K562 (cell line): ENCODE results near the gene XPR1. TPM values are rescaled to one million over a fixed set of nuclear protein-coding genes. Genes with fewer than 3 reads are reported as not detected.

ENCODE experiments used
- ATAC-seq: fragments of 200-7000 bp; cut with Tn5 transposase; 3 replicates; pipeline ENCODE4 v1.9.1; 2020; ENCODE audit warnings: moderate library complexity
- BruUV-seq: library from RNA; stranded (reverse); fragments of 400-500 nt; replicated peaks from 2 replicates; lab custom pipeline; 2021; lab: Mats Ljungman, UMichigan
- CTCF ChIA-PET: fragments of 300-600 bp; formaldehyde crosslinking; extraction: SDS; loops from one replicate; lab custom pipeline; 2021; ENCODE audit warnings: low intra/inter-chr PET ratio; lab: Yijun Ruan, JAX
- POLR2A ChIA-PET: fragments of 300-600, 350-650 bp; sonication (Branson Sonifier 250); formaldehyde crosslinking; extraction: SDS; loops from one replicate; lab custom pipeline; 2021; ENCODE audit warnings: antibody characterized with exemption, inconsistent platforms; lab: Yijun Ruan, JAX
- DNase-seq, 4 experiments: peaks; one replicate each; pipeline versions ENCODE4 v3.0.0 to v3.0.0-alpha.2; 2011 to 2018; ENCODE audit warnings: low spot score in 3 of 4, mixed read lengths in 3 of 4; ENCODE audit errors: extremely low read depth in 1 of 4
- FAIRE-seq: peaks from 2 replicates; lab custom pipeline; 2011; peaks lifted over from hg19 to GRCh38; lab: Jason Lieb, UNC
- H2AFZ ChIP-seq: 2 replicates; pipeline ENCODE4 v1.6.0; 2011; ENCODE audit warnings: low read depth, low read length, control low read depth, inconsistent platforms
- H3K27ac ChIP-seq: fragments of 200-600 bp; 3 replicates; pipeline ENCODE4 v1.8.0; 2011; ENCODE audit warnings: low read depth, mild to moderate bottlenecking, control low read depth, inconsistent platforms, low read length, moderate library complexity, mixed read lengths; ENCODE audit errors: extremely low read depth
- H3K27me3 ChIP-seq, 2 experiments: fragments of 300-600 bp in 1 of 2; 2 replicates in 1 of 2; 3 replicates in 1 of 2; pipeline versions ENCODE4 v1.6.0 to v1.8.0; 2011; ENCODE audit warnings: inconsistent platforms in 2 of 2, low read length in 2 of 2, mild to moderate bottlenecking in 1 of 2, mixed read lengths in 1 of 2, moderate library complexity in 1 of 2; ENCODE audit not compliant: control insufficient read depth in 2 of 2, insufficient read depth in 2 of 2
- H3K36me3 ChIP-seq: fragments of 300-600 bp; 3 replicates; pipeline ENCODE4 v1.8.0; 2011; ENCODE audit warnings: mild to moderate bottlenecking, low read length, inconsistent platforms; ENCODE audit not compliant: control insufficient read depth, insufficient read depth
- H3K4me1 ChIP-seq, 2 experiments: fragments of 200-600 bp in 1 of 2; replicated peaks in 1 of 2; 2 replicates in 1 of 2; 3 replicates in 1 of 2; pipeline versions ENCODE4 v1.5.1 to v1.8.0; 2011; ENCODE audit warnings: inconsistent platforms in 2 of 2, low read length in 2 of 2, mild to moderate bottlenecking in 1 of 2, mixed read lengths in 1 of 2, moderate library complexity in 1 of 2; ENCODE audit not compliant: control insufficient read depth in 2 of 2, insufficient read depth in 2 of 2
- H3K4me2 ChIP-seq: 2 replicates; pipeline ENCODE4 v1.6.1; 2011; ENCODE audit warnings: low read length, control low read depth, inconsistent platforms, mixed read lengths; ENCODE audit not compliant: insufficient read depth
- H3K4me3 ChIP-seq: fragments of 200-600 bp; sonication (generic), shearing (Covaris generic); 2 replicates; pipeline ENCODE4 v1.5.1; 2016; ENCODE audit warnings: control low read depth, inconsistent platforms
- H3K79me2 ChIP-seq: fragments of 200-600 bp; 3 replicates; pipeline ENCODE4 v1.8.0; 2011; ENCODE audit warnings: low read length, inconsistent platforms; ENCODE audit not compliant: control insufficient read depth, insufficient read depth
- H3K9ac ChIP-seq, 2 experiments: 2 replicates each; pipeline versions ENCODE4 v1.6.0 to v1.6.1; 2011; ENCODE audit warnings: low read depth in 2 of 2, low read length in 2 of 2, control low read depth in 1 of 2, inconsistent platforms in 1 of 2, mild to moderate bottlenecking in 1 of 2, mixed read lengths in 1 of 2; ENCODE audit not compliant: insufficient read depth in 1 of 2
- H3K9me1 ChIP-seq: one replicate; pipeline ENCODE4 v1.6.0; 2011; ENCODE audit warnings: inconsistent platforms, mild to moderate bottlenecking, low read length, moderate library complexity; ENCODE audit not compliant: control insufficient read depth, insufficient read depth
- H3K9me3 ChIP-seq: replicated peaks from 2 replicates; pipeline ENCODE4 v1.5.1; 2011; ENCODE audit warnings: low read depth, low read length, inconsistent platforms; ENCODE audit not compliant: control insufficient read depth, insufficient read depth
- H4K20me1 ChIP-seq: replicated peaks from 2 replicates; pipeline ENCODE4 v1.6.1; 2011; ENCODE audit warnings: low read length, inconsistent platforms, mixed read lengths; ENCODE audit not compliant: control insufficient read depth, insufficient read depth
- BCOR ChIP-seq: fragments of 450-650 bp; IDR thresholded peaks from 2 replicates; pipeline ENCODE4 v1.6.1; 2016
- E4F1 ChIP-seq: fragments of 250-450 bp; sonication (Bioruptor Pico); IDR thresholded peaks from 2 replicates; pipeline ENCODE4 v1.5.0; 2021; ENCODE audit warnings: mild to moderate bottlenecking, borderline replicate concordance
- GABPB1 ChIP-seq: sonication (generic); formaldehyde crosslinking; IDR thresholded peaks from 2 replicates; pipeline ENCODE4 v1.8.0; 2022; ENCODE audit warnings: mild to moderate bottlenecking, missing genetic modification reagents
- KDM1A ChIP-seq, 2 experiments: fragments of 450-650 bp; IDR thresholded peaks; 2 replicates each; pipeline ENCODE4 v1.6.1; 2016; ENCODE audit warnings: mild to moderate bottlenecking in 2 of 2
- TFE3 ChIP-seq: fragments of 450-650 bp; formaldehyde crosslinking; IDR thresholded peaks from 2 replicates; pipeline ENCODE4 v1.4.0; 2020; ENCODE audit warnings: mild to moderate bottlenecking, mixed read lengths
- ZHX1 ChIP-seq: fragments of 150-350 bp; conservative IDR thresholded peaks from 2 replicates; pipeline ENCODE4 v1.6.1; 2014; ENCODE audit warnings: low read length
- WGBS: fragments of 100-300 bp; shearing (Covaris generic); methylation state at CpG from one replicate; pipeline ENCODE4 v1.1.6; 2016; ENCODE audit warnings: low coverage, mixed read lengths; ENCODE audit not compliant: insufficient coverage; ENCODE audit errors: missing lambda C conversion rate; 5-methylcytosine and 5-hydroxymethylcytosine counted together
- in situ Hi-C: fragments of 300-500 bp; cut with MboI; formaldehyde crosslinking; loops from 4 replicates; pipeline ENCODE4 v1.15.0; 2018; ENCODE audit warnings: inconsistent platforms, mixed read lengths
- intact Hi-C: fragments of 100-400 bp; cut with micrococcal nuclease; formaldehyde crosslinking; loops from 2 replicates; pipeline ENCODE4 v1.14.2; 2022
- polyA plus RNA-seq, 8 experiments: library from polyadenylated mRNA; depleted of rRNA in 4 of 8; stranded (reverse) in 5 of 8; unstranded in 3 of 8; fragments of >200 nt; fragmentation: Nextera tagmentation in 2 of 8; fragmentation: Illumina TruSeq in 1 of 8; extraction: Ambion mirVana in 2 of 8; extraction: Trizol in 1 of 8; gene quantifications; 2 replicates each; pipeline versions ENCODE4 v1.2.1 to v1.2.3, GENCODE V29; 2011 to 2014; ENCODE audit warnings: inconsistent platforms in 1 of 8, missing spikeins in 1 of 8
- total RNA-seq, 7 experiments: library from RNA; depleted of rRNA in 6 of 7; stranded (reverse); fragments of >200 nt in 6 of 7; fragmentation: Illumina TruSeq in 2 of 7; extraction: Trizol in 2 of 7; gene quantifications; 2 replicates each; pipeline versions ENCODE4 v1.2.1 to v1.2.3, GENCODE V29; 2011 to 2021; ENCODE audit warnings: low replicate concordance in 1 of 7

Gene XPR1
- total and polyA plus RNA-seq, 9 of the 15 experiments (the other 6 are each of a cell fraction or from before 2014, with no cell fraction given) = 3.0 to 66.2 (median 38.6) TPM

- TF ChIP-seq ZHX1 (no peak), TFE3 (CRISPR knock-in tag) (no peak), KDM1A (IDR thresholded peaks at IDR 0.05) (no peak), GABPB1 (CRISPR knock-in tag) (no peak)
These were observed 113.3 kb downstream of the XPR1 start (continued) for GRCh38 chr1:180745098-180745497.

GRCh38 chr1:180751921-180752320, 120.1 kb downstream of the XPR1 start:
- Histone ChIP-seq H3K4me2 (no peak overlapping the region), H3K27me3 (no peaks in the 10 kb centered on the region), H3K27ac (no peak overlapping the region), H3K36me3 (no peaks in the 10 kb centered on the region; the same call in 2 of the 3 replicates), H2AFZ (no peak overlapping the region), H3K9me1 (no peaks in the 10 kb centered on the region), H4K20me1 (no peaks in the 10 kb centered on the region), H3K4me3 (no peak overlapping the region), H3K4me1 (no peaks in the 10 kb centered on the region), H3K9me3 (no peaks in the 10 kb centered on the region), H3K9ac (no peak overlapping the region), H3K79me2 (peaks cover 20% of the 10 kb centered on the region; the same call in 1 of the 3 replicates)
- no peak for FAIRE-seq
- DNase-seq = no peak
- 98% methylated on average over 2 of the region's 2 CpGs for WGBS
- no peak for ATAC-seq
- no TSS peak for BruUV-seq
- intact Hi-C loops (no loop called here), in situ Hi-C loops (no loop called here)
- ChIA-PET CTCF (no interaction called here), POLR2A (no interaction called here)
- TF ChIP-seq BCOR (no peak), E4F1 (CRISPR knock-in tag) (no peak)
